ENCODE measurements around the gene PTPN4. TPM values are rescaled to one million over a fixed set of nuclear protein-coding genes. Genes with fewer than 3 reads are reported as not detected.

The PTPN4 gene
- total and polyA plus RNA-seq, 2 of the 13 experiments (the other 11 are each of a cell fraction or from before 2014, with no cell fraction given) = 20.3 to 34.6 TPM

- TF ChIP-seq, protein P1, sequence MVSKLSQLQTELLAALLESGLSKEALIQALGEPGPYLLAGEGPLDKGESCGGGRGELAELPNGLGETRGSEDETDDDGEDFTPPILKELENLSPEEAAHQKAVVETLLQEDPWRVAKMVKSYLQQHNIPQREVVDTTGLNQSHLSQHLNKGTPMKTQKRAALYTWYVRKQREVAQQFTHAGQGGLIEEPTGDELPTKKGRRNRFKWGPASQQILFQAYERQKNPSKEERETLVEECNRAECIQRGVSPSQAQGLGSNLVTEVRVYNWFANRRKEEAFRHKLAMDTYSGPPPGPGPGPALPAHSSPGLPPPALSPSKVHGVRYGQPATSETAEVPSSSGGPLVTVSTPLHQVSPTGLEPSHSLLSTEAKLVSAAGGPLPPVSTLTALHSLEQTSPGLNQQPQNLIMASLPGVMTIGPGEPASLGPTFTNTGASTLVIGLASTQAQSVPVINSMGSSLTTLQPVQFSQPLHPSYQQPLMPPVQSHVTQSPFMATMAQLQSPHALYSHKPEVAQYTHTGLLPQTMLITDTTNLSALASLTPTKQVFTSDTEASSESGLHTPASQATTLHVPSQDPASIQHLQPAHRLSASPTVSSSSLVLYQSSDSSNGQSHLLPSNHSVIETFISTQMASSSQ (IDR thresholded peaks at IDR 0.05; ENCODE audit: low read depth) = peak; percentile 69; the same call in 1 of the 2 replicates
- TF ChIP-seq, protein P1 (CRISPR knock-in tag; IDR thresholded peaks at IDR 0.05; ENCODE audit: borderline replicate concordance) = peak; percentile 72; the same call in 1 of the 2 replicates
- TF ChIP-seq ZC3H13 (CRISPR knock-in tag; IDR thresholded peaks at IDR 0.05) (no peak), KAT8 (CRISPR knock-in tag; IDR thresholded peaks at IDR 0.05) (0 out of 2 replicates have a peak, but pooled peaks have one; percentile 11), TCF7L2 (IDR thresholded peaks at IDR 0.05; ENCODE audit: low read depth, low read length) (no peak), MEF2D (CRISPR knock-in tag; IDR thresholded peaks at IDR 0.05) (peak; percentile 52; the same call in 1 of the 2 replicates), ZNF788 (CRISPR knock-in tag; IDR thresholded peaks at IDR 0.05; ENCODE audit: borderline replicate concordance) (no peak), AHR (CRISPR knock-in tag; IDR thresholded peaks at IDR 0.05) (no peak), ZMAT3 (CRISPR knock-in tag; conservative IDR thresholded peaks at IDR 0.05) (no peak), E2F2 (CRISPR knock-in tag; IDR thresholded peaks at IDR 0.05; ENCODE audit: borderline replicate concordance) (no peak), THRA (CRISPR knock-in tag; IDR thresholded peaks at IDR 0.05; ENCODE audit: borderline replicate concordance) (no peak), ZIK1 (CRISPR knock-in tag; IDR thresholded peaks at IDR 0.05; ENCODE audit: borderline replicate concordance, low read depth) (no peak), TRIM24 (CRISPR knock-in tag; IDR thresholded peaks at IDR 0.05) (no peak)
- TF ChIP-seq, protein P2, sequence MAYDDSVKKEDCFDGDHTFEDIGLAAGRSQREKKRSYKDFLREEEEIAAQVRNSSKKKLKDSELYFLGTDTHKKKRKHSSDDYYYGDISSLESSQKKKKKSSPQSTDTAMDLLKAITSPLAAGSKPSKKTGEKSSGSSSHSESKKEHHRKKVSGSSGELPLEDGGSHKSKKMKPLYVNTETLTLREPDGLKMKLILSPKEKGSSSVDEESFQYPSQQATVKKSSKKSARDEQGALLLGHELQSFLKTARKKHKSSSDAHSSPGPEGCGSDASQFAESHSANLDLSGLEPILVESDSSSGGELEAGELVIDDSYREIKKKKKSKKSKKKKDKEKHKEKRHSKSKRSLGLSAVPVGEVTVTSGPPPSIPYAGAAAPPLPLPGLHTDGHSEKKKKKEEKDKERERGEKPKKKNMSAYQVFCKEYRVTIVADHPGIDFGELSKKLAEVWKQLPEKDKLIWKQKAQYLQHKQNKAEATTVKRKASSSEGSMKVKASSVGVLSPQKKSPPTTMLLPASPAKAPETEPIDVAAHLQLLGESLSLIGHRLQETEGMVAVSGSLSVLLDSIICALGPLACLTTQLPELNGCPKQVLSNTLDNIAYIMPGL (CRISPR knock-in tag; IDR thresholded peaks at IDR 0.05; ENCODE audit: borderline replicate concordance in 1 of 2, low read depth in 1 of 2) = no peak
- TF ChIP-seq, protein P3, sequence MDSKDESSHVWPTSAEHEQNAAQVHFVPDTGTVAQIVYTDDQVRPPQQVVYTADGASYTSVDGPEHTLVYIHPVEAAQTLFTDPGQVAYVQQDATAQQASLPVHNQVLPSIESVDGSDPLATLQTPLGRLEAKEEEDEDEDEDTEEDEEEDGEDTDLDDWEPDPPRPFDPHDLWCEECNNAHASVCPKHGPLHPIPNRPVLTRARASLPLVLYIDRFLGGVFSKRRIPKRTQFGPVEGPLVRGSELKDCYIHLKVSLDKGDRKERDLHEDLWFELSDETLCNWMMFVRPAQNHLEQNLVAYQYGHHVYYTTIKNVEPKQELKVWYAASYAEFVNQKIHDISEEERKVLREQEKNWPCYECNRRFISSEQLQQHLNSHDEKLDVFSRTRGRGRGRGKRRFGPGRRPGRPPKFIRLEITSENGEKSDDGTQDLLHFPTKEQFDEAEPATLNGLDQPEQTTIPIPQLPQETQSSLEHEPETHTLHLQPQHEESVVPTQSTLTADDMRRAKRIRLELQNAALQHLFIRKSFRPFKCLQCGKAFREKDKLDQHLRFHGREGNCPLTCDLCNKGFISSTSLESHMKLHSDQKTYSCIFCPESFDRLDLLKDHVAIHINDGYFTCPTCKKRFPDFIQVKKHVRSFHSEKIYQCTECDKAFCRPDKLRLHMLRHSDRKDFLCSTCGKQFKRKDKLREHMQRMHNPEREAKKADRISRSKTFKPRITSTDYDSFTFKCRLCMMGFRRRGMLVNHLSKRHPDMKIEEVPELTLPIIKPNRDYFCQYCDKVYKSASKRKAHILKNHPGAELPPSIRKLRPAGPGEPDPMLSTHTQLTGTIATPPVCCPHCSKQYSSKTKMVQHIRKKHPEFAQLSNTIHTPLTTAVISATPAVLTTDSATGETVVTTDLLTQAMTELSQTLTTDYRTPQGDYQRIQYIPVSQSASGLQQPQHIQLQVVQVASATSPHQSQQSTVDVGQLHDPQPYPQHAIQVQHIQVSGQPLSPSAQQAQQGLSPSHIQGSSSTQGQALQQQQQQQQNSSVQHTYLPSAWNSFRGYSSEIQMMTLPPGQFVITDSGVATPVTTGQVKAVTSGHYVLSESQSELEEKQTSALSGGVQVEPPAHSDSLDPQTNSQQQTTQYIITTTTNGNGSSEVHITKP (CRISPR knock-in tag; IDR thresholded peaks at IDR 0.05; ENCODE audit: low read depth) = no peak
- TF ChIP-seq, protein P4, sequence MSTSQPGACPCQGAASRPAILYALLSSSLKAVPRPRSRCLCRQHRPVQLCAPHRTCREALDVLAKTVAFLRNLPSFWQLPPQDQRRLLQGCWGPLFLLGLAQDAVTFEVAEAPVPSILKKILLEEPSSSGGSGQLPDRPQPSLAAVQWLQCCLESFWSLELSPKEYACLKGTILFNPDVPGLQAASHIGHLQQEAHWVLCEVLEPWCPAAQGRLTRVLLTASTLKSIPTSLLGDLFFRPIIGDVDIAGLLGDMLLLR (CRISPR knock-in tag; IDR thresholded peaks at IDR 0.05) = no peak
Observed at GRCh38 chr2:119721904-119722303, 37.8 kb upstream of the PTPN4 start (continued).

Measured in HepG2 (cell line).